GM19372 (cell line): Measurements from ENCODE around the gene BBS9.

ENCODE experiments used
- ATAC-seq: cut with Tn5 transposase; IDR thresholded peaks from one replicate; pipeline ENCODE4 v1.9.1; 2021; ENCODE audit warnings: mild to moderate bottlenecking, low read depth, moderate library complexity; ENCODE audit not compliant: unreplicated experiment

The BBS9 gene

DNA sequence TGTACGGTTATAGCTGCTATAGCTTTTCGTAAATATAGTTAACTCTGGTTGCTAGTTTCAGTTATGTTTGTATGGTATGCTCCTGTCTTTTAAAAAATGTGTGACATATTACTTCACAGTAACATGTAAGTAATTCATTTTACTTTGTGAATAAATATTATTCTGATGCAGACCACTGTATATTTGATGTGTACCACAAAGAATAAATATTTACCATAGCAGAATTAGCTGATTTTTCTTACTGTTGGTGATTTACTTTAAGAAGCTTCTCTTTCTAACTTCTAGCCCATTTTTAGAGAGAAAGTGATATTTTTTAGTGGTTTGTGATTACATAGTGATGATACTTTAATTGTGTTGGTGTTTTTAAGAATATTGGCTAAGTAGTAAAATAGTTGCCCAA, 292.8 kb downstream of the BBS9 start:
- ATAC-seq = no peak

GRCh38 chr7:33422825-33423645, 293.7 kb downstream of the BBS9 start:
- ATAC-seq = peak; percentile 46

DNA sequence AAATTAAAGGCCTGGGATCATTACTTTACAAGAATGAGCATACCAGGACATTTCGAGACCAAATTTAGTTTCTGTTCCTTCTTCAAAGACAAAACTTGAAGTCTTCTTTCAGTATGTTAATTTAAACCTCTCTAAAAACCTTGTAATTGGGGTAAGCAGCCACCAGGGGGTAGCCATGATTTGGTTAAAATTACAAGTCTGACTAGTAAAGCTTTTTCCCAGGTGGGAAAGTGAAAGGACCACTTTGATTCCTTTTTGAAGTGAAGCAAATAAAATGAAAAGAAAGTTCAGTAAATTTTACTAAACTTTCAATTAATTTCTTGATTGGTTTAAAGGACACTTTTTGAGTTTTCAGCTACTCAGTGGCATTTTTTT, 294.3 kb downstream of the BBS9 start:
- ATAC-seq = peak; percentile 87

- ATAC-seq = no peak
These were observed 296.0 kb downstream of the BBS9 start for GRCh38 chr7:33425395-33425794.

- ATAC-seq = no peak
These were observed 296.7 kb downstream of the BBS9 start for GRCh38 chr7:33425929-33426678.

- ATAC-seq = no peak
These were observed 299.1 kb downstream of the BBS9 start for GRCh38 chr7:33428415-33428814.

- ATAC-seq = no peak
These were observed 302.2 kb downstream of the BBS9 start for GRCh38 chr7:33431543-33431942.

- ATAC-seq = no peak
These were observed 303.5 kb downstream of the BBS9 start for GRCh38 chr7:33432821-33433220.

GRCh38 chr7:33433357-33433756, 304.0 kb downstream of the BBS9 start:
- ATAC-seq = no peak

DNA sequence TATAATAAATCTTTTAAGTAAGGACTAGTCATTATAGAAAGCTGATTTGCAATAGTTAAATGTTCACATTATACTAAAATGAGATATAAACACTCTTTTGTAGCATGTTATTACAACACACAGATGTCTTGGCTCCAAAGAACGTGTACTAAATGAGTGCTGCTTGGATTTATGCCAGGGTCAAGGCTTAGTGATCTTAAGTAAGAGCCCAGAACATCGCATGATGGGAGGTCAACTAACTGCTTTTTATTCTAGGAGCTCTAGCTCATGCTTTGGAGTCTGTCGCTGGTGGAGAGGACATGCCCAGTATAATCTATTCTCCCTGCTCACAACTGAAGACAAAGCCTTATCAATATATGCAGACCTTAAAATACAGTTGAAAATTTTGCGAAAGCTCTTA, 315.1 kb downstream of the BBS9 start:
- ATAC-seq = no peak

- ATAC-seq = no peak
These were observed 317.2 kb downstream of the BBS9 start for GRCh38 chr7:33446551-33446950.

GRCh38 chr7:33448035-33448434, 318.7 kb downstream of the BBS9 start:
- no peak for ATAC-seq

- no peak for ATAC-seq
These were observed 320.5 kb downstream of the BBS9 start for GRCh38 chr7:33449847-33450246.

DNA sequence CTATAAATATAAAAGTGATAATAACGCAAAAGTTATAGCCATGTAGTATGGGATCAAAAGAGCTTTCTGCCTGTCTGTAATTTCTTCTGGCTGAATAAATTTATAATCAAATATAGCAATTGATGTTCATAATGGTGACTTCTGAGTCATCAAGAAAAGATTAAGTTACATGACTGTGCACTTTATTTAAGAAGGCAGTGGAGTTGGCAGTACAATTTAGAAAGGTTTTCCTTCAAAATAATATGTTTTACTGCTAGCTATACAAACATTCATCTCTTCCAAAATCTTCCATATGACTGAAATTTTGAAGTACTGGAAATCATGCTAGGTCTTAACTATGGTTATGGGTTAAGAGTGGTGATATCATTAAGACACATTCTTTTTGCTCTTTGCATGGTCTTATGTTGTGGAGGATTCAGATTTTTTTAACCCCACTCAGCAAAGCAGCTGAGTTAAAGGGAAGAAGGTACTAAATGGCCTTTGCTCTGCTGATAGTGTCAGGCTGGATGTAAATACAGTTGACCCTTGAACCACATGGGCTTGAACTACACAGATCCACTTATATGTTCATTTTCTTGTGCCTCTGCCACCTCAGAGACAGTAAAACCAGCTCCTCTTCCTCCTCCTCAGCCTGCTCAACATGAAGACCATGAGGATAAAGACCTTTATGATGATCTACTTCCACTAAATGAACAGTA, 323.6 kb downstream of the BBS9 start:
- no peak for ATAC-seq

- no peak for ATAC-seq
These were observed 327.7 kb downstream of the BBS9 start for GRCh38 chr7:33457039-33457438.

- no peak for ATAC-seq
These were observed 329.2 kb downstream of the BBS9 start for GRCh38 chr7:33458581-33458980.

DNA sequence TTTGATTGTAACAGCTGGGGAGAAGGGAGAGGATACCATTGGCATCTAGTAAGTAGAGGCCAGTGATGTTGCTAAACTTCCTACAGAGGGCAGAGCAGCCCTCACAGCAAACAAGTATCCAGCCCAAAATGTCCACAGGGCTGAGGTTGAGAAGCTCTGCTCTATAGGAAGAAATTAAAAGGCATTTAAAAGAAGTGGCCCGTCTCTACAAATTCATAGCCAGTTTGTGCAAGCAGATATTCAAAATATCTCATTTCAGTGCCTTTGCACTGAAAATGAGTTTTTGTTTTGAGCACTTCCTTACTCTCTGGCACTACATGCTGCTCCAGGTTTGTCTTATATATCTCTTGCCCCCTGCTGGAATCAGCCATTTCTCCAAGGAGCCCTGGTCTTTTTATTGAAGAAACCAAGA, 330.0 kb downstream of the BBS9 start:
- ATAC-seq = no peak

DNA sequence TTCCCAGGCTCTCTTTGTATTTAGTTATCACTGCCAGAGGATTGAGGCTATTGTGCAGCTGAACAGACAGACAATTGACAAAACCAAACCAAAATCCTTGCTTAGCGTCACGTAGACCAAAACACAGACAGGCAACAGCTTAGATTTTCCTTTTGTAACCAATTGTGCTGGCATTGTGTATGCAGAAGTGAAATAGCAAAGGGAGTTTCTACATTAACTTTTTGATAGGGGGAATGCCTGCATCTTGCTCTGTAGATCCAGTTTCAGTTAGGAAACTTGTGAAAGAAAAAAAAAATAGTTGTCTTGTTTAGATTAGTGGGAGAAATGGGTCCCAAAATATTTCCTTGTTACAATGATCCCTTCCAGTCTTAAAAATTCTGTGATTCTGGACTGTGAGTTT, 333.8 kb downstream of the BBS9 start:
- no peak for ATAC-seq

- ATAC-seq = no peak
These were observed 336.8 kb downstream of the BBS9 start for GRCh38 chr7:33466203-33466602.

DNA sequence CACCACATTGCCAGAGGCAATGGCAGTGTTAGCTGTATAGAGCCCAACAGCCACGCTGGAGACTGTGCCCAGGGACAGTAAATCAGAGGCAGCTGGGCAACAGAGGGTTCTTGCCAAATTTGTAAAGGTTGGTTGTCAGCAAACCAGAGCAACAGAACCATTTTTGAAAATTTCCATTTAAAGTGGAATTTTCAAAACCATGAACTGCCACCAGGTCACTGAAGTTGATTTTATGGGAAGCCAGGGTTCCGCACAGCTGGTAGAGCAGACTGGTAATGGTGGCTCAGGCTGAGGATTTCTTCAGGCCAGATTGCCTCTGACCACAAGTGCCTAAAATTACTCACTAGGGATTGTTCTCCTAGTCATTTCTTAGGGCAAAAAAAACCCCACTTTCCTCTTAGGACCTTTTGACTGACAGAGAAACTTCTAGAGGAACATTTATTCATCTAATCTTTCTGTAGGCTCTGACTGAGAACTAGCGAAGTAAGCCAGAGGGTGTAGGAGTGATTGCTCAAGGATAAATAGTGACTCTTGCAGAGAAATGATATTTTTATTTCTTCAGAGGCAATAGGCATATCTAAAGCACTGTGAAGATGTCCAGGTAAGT, 342.4 kb downstream of the BBS9 start:
- no peak for ATAC-seq
